NB4 (cell line): ENCODE results near the gene ARHGAP29.

Source experiments
- DNase-seq: peaks from one replicate; pipeline ENCODE4 v3.0.0; 2010; ENCODE audit warnings: low read depth
- H3K4me3 ChIP-seq: one replicate; pipeline ENCODE4 v1.5.1; 2011; ENCODE audit warnings: mild to moderate bottlenecking, low read depth, low read length, moderate library complexity
- MYC ChIP-seq: IDR thresholded peaks from 2 replicates; pipeline ENCODE4 v1.6.1; 2011; ENCODE audit warnings: low read depth, low read length
- POLR2A ChIP-seq: IDR thresholded peaks from 2 replicates; pipeline ENCODE4 v1.6.1; 2011; ENCODE audit warnings: mild to moderate bottlenecking; ENCODE audit not compliant: insufficient read length; ENCODE audit errors: extremely low read depth
- TF ChIP-seq, protein P1 (sequence below): IDR thresholded peaks from one replicate; pipeline ENCODE4 v1.5.1; 2012; ENCODE audit warnings: low read depth, low read length
- TF ChIP-seq, protein P2 (sequence below): IDR thresholded peaks from 2 replicates; pipeline ENCODE4 v1.6.1; 2011; ENCODE audit warnings: low read depth, low read length

The ARHGAP29 gene

GRCh38 chr1:94126651-94127050 is 110.7 kb downstream of the ARHGAP29 start:
- no peak overlapping the region for H3K4me3 ChIP-seq
- TF ChIP-seq, protein P1, sequence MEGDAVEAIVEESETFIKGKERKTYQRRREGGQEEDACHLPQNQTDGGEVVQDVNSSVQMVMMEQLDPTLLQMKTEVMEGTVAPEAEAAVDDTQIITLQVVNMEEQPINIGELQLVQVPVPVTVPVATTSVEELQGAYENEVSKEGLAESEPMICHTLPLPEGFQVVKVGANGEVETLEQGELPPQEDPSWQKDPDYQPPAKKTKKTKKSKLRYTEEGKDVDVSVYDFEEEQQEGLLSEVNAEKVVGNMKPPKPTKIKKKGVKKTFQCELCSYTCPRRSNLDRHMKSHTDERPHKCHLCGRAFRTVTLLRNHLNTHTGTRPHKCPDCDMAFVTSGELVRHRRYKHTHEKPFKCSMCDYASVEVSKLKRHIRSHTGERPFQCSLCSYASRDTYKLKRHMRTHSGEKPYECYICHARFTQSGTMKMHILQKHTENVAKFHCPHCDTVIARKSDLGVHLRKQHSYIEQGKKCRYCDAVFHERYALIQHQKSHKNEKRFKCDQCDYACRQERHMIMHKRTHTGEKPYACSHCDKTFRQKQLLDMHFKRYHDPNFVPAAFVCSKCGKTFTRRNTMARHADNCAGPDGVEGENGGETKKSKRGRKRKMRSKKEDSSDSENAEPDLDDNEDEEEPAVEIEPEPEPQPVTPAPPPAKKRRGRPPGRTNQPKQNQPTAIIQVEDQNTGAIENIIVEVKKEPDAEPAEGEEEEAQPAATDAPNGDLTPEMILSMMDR: no peak
- no peak for TF ChIP-seq POLR2A
- no peak for TF ChIP-seq MYC
- TF ChIP-seq, protein P2, sequence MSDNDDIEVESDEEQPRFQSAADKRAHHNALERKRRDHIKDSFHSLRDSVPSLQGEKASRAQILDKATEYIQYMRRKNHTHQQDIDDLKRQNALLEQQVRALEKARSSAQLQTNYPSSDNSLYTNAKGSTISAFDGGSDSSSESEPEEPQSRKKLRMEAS: no peak
- no peak for DNase-seq

GRCh38 chr1:94125551-94126514 is 111.6 kb downstream of the ARHGAP29 start:
- no peak for TF ChIP-seq POLR2A
- TF ChIP-seq, protein P1: no peak
- TF ChIP-seq, protein P2: no peak
- no peak for TF ChIP-seq MYC
- no peak for DNase-seq
- no peak overlapping the region for H3K4me3 ChIP-seq

DNA sequence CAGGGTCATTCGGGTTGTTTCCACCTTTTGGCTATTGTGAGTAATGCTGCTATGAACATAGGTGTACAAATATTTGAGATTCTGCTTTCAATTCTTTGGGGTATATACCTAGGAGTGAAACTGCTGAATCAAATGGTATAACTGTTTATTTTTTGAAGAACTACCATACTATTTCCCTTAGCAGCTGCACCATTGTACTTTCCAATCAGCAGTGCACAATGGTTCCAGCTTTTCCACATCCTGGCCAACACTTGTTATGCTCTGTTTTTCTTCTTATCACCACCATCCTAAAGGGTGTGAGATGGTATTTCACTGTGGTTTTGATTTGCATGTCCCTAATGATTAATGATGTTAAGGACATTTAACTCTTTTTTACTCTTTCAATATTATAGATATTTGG is 112.8 kb downstream of the ARHGAP29 start:
- no peak for TF ChIP-seq MYC
- no peak for TF ChIP-seq POLR2A
- TF ChIP-seq, protein P2: no peak
- TF ChIP-seq, protein P1: no peak
- no peak overlapping the region for H3K4me3 ChIP-seq
- no peak for DNase-seq

DNA sequence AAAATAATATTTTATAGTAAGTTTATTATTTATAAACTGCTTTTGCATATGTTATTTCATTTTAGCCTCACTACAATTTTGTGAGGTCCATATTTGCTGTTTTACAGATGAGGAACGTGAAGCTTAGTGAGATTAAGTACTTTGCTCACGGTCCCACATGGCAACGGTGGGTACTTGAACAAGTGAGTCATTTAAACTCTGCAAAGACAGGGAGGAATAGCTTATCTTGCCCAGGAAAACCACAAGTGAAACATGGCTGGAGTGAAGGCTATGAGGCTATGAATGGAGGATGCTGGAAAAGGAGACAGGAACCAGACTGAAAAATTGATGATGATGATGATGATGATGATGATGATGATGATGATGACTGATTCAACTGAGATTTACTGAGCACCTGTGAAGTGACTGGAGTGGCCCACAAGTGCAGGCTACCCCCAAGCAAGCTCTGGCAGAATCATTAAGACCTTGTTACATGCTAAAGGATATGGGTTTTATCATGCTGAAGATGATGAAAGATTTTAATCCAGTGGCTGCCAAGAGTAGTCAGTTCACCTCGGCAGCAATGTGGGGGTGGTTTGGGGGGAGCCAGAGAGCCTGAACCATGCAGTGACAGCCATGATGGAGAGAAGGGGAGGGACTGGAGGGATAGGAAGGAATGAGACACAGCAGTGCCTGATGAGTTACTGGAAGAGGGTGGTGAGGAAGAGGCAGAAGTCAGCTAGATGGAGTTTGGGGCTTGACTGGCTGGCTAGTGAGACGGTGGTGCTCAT is 115.0 kb downstream of the ARHGAP29 start:
- no peak overlapping the region for H3K4me3 ChIP-seq
- no peak for DNase-seq
- no peak for TF ChIP-seq MYC
- TF ChIP-seq, protein P1: no peak
- TF ChIP-seq, protein P2: no peak
- no peak for TF ChIP-seq POLR2A
